ENCODE data around the gene ASXL1. TPM values are rescaled to one million over a fixed set of nuclear protein-coding genes. Genes with fewer than 3 reads are reported as not detected.
A peak's percentile ranks its signal among the peaks of the same experiment; 100 is the strongest.

ASXL1 gene
- total and polyA plus RNA-seq, 4 donors: 24.2 to 96.4 (median 44.4) TPM

- Histone ChIP-seq H3K4me3 (no peak overlapping the region), H3K4me1 (ENCODE audit: control insufficient read depth in 5 of 5, insufficient read depth in 5 of 5, low read length in 5 of 5) (peaks cover 0 to 19% (median 3%) of the 10 kb centered on the region in 5 donors), H3K9me3 (ENCODE audit: control insufficient read depth in 4 of 4, insufficient read depth in 3 of 4, low read length in 3 of 4) (no peaks in the 10 kb centered on the region), H3K36me3 (ENCODE audit: control insufficient read depth in 4 of 4, insufficient read depth in 4 of 4, low read length in 4 of 4) (peaks cover 0 to 33% (median 11%) of the 10 kb centered on the region in 4 donors), H3K27me3 (ENCODE audit: control insufficient read depth in 3 of 3, insufficient read depth in 3 of 3, low read length in 2 of 3) (no peaks in the 10 kb centered on the region), H3K27ac (ENCODE audit: low read depth in 1 of 2, low read length in 1 of 2) (peak overlapping the region in 1 of 2 donors; percentile 13), H3K9ac (ENCODE audit: insufficient read depth in 1 of 2, low read length in 2 of 2) (no peak overlapping the region)
- no peak for TF ChIP-seq CTCF (IDR thresholded peaks at IDR 0.05; ENCODE audit: control extremely low read depth, extremely low read depth)
- peak; percentile 59 to 70 (median 63) for DNase-seq
- 20 to 22% methylated on average over 34 to 36 of the region's 36 CpGs for WGBS, 2 donors
- peak; percentile 50 for ATAC-seq (ENCODE audit: insufficient read depth, low FRiP score)
Measured at GRCh38 chr20:32456869-32457478, 98.8 kb downstream of the ASXL1 start.

GRCh38 chr20:32457479-32457986, 99.4 kb downstream of the ASXL1 start:
- Histone ChIP-seq H3K36me3 (ENCODE audit: control insufficient read depth in 4 of 4, insufficient read depth in 4 of 4, low read length in 4 of 4) (peaks cover 0 to 27% (median 12%) of the 10 kb centered on the region in 4 donors), H3K27ac (ENCODE audit: low read depth in 1 of 2, low read length in 1 of 2) (peak overlapping the region in 1 of 2 donors; percentile 15)
- DNase-seq: peak; percentile 62 to 78 (median 76)

GRCh38 chr20:32458061-32458836, 100.1 kb downstream of the ASXL1 start:
- ATAC-seq (ENCODE audit: insufficient read depth, low FRiP score): no peak

More at GRCh38 chr20:32457479-32457986, 99.4 kb downstream of the ASXL1 start:
- TF ChIP-seq CTCF (IDR thresholded peaks at IDR 0.05; ENCODE audit: control extremely low read depth, extremely low read depth): no peak
- Histone ChIP-seq H3K9me3 (ENCODE audit: control insufficient read depth in 4 of 4, insufficient read depth in 3 of 4, low read length in 3 of 4) (no peaks in the 10 kb centered on the region), H3K27me3 (ENCODE audit: control insufficient read depth in 3 of 3, insufficient read depth in 3 of 3, low read length in 2 of 3) (no peaks in the 10 kb centered on the region), H3K9ac (ENCODE audit: insufficient read depth in 1 of 2, low read length in 2 of 2) (no peak overlapping the region), H3K4me1 (ENCODE audit: control insufficient read depth in 5 of 5, insufficient read depth in 5 of 5, low read length in 5 of 5) (peaks cover 0 to 19% (median 3%) of the 10 kb centered on the region in 5 donors), H3K4me3 (no peak overlapping the region)
- 18 to 23% methylated on average over 28 to 29 of the region's 29 CpGs for whole genome bisulfite sequencing, 2 donors
- ATAC-seq (ENCODE audit: insufficient read depth, low FRiP score): peak; percentile 80

More at GRCh38 chr20:32458061-32458836, 100.1 kb downstream of the ASXL1 start:
- DNase-seq: no peak
- H3K4me3 ChIP-seq: no peak overlapping the region
- no peaks in the 10 kb centered on the region for H3K27me3 ChIP-seq (ENCODE audit: control insufficient read depth in 3 of 3, insufficient read depth in 3 of 3, low read length in 2 of 3)
- H3K9ac ChIP-seq (ENCODE audit: insufficient read depth in 1 of 2, low read length in 2 of 2): no peak overlapping the region
- H3K36me3 ChIP-seq (ENCODE audit: control insufficient read depth in 4 of 4, insufficient read depth in 4 of 4, low read length in 4 of 4): peaks cover 0 to 20% (median 11%) of the 10 kb centered on the region in 4 donors
- no peaks in the 10 kb centered on the region for H3K9me3 ChIP-seq (ENCODE audit: control insufficient read depth in 4 of 4, insufficient read depth in 3 of 4, low read length in 3 of 4)
- peak overlapping the region in 1 of 2 donors; percentile 15 for H3K27ac ChIP-seq (ENCODE audit: low read depth in 1 of 2, low read length in 1 of 2)
- H3K4me1 ChIP-seq (ENCODE audit: control insufficient read depth in 5 of 5, insufficient read depth in 5 of 5, low read length in 5 of 5): peaks cover 0 to 23% (median 3%) of the 10 kb centered on the region in 5 donors
- WGBS, 2 donors: 84 to 91% methylated on average over 10 of the region's 10 CpGs
- no peak for TF ChIP-seq CTCF (IDR thresholded peaks at IDR 0.05; ENCODE audit: control extremely low read depth, extremely low read depth)

Data from lung (tissue), 12 donors.